Measurements from ENCODE around the gene AGMAT. TPM values are rescaled to one million over a fixed set of nuclear protein-coding genes. Genes with fewer than 3 reads are reported as not detected.

AGMAT gene
- total and polyA plus RNA-seq, 2 of the 8 experiments (the other 6 are each of a cell fraction or from before 2014, with no cell fraction given) = 3.7 to 5.8 TPM

GRCh38 chr1:15522551-15522950, 62.3 kb downstream of the AGMAT start:
- Histone ChIP-seq H3K23me2 (ENCODE audit: low read depth, low read length) (peaks cover 6% of the 10 kb centered on the region), H4K20me1 (replicated peaks in 1 of 2; ENCODE audit: control insufficient read depth in 1 of 2, insufficient read depth in 2 of 2, low read length in 2 of 2) (peaks cover 0 to 3% of the 10 kb centered on the region in 2 experiments), H3K79me2 (ENCODE audit: control insufficient read depth in 1 of 2, insufficient read depth in 2 of 2, low read length in 2 of 2) (peaks cover 0 to 22% of the 10 kb centered on the region in 2 experiments; a peak in 2 of 4 replicates), H3K23ac (ENCODE audit: insufficient read length) (no peak overlapping the region), H3K9ac (replicated peaks in 1 of 4; ENCODE audit: extremely low read depth in 1 of 4, low read depth in 3 of 4, low read length in 3 of 4) (no peak overlapping the region), H3K14ac (ENCODE audit: insufficient read length) (no peak overlapping the region), H2BK120ac (replicated peaks; ENCODE audit: low read depth, low read length) (no peak overlapping the region), H3K4me2 (ENCODE audit: insufficient read depth in 1 of 2, low read depth in 2 of 2, low read length in 2 of 2) (peak overlapping the region; percentile 53 to 71; a peak in 2 of 4 replicates), H2BK12ac (ENCODE audit: low read depth, low read length) (no peak overlapping the region), H3K4ac (replicated peaks; ENCODE audit: insufficient read length, low read depth, low read length) (peak overlapping the region; percentile 23), H3K18ac (ENCODE audit: extremely low read depth, low read length) (no peak overlapping the region), H3K27ac (ENCODE audit: low read depth, low read length) (no peak overlapping the region), H3K36me3 (ENCODE audit: control insufficient read depth in 2 of 4, insufficient read depth in 4 of 4, low read length in 3 of 4) (peaks cover 0 to 7% (median 0%) of the 10 kb centered on the region in 4 experiments; a peak in 2 of 8 replicates), H3K79me1 (ENCODE audit: low read depth, low read length) (0 out of 2 replicates have a peak, but pooled peaks cover 4% of the 10 kb centered on the region), H4K5ac (ENCODE audit: insufficient read length, low read depth, low read length) (no peak overlapping the region), H3K56ac (replicated peaks; ENCODE audit: insufficient read length, low read depth, low read length) (no peak overlapping the region), H4K8ac (ENCODE audit: extremely low read depth, insufficient read depth, low read length) (no peak overlapping the region; the same call in 1 of the 2 replicates), H2BK5ac (ENCODE audit: low read depth, low read length) (no peak overlapping the region), H2BK20ac (ENCODE audit: low read length) (no peak overlapping the region), H3K27me3 (replicated peaks in 1 of 4; ENCODE audit: control insufficient read depth in 3 of 4, extremely low read depth in 1 of 4, insufficient read depth in 3 of 4, low read length in 3 of 4) (no peaks in the 10 kb centered on the region), H4K91ac (replicated peaks; ENCODE audit: insufficient read length, low read length) (no peak overlapping the region), H2AK5ac (ENCODE audit: low read depth, low read length) (no peak overlapping the region), H2BK15ac (ENCODE audit: low read length) (no peak overlapping the region), H2AFZ (ENCODE audit: low read length) (no peak overlapping the region), H3K9me3 (ENCODE audit: insufficient read depth in 2 of 2, low read depth in 1 of 2, low read length in 1 of 2) (no peaks in the 10 kb centered on the region), H3K4me1 (replicated peaks in 1 of 4; ENCODE audit: control insufficient read depth in 3 of 4, insufficient read depth in 4 of 4, low read length in 3 of 4) (peaks cover 0 to 8% (median 5%) of the 10 kb centered on the region in 4 experiments; a peak in 4 of 7 replicates), H3K4me3 (ENCODE audit: extremely low read depth in 1 of 4, insufficient read depth in 2 of 4, low read depth in 3 of 4, low read length in 4 of 4) (no peak overlapping the region)
- ChIA-PET POLR2A (ENCODE audit: partially characterized antibody) (interaction anchor here (0.8 kb wide), 1 partner anchor 14 kb away, joined by 6 read pairs; no protein-coding TSS in a partner anchor), CTCF (ENCODE audit: partially characterized antibody) (no interaction called here)
- FAIRE-seq = no peak
- no peak for DNase-seq (ENCODE audit: low read depth in 1 of 2, low spot score in 2 of 2)
- WGBS, 2 experiments (ENCODE audit: extremely low coverage in 1 of 2, insufficient coverage in 1 of 2, insufficient read length in 1 of 2, insufficient replicate concordance in 2 of 2, low coverage in 1 of 2, low lambda C conversion rate in 2 of 2, missing lambda C conversion rate in 1 of 2) = 95% methylated on average over 4 of the region's 4 CpGs; no CpG with 5 or more reads in 1 of the 2 experiments
- TF ChIP-seq CTCF (IDR thresholded peaks at IDR 0.05; ENCODE audit: control extremely low read depth in 1 of 3, insufficient read depth in 1 of 3, low read depth in 1 of 3, low read length in 3 of 3) (no peak), CHD2 (IDR thresholded peaks at IDR 0.05; ENCODE audit: low read length) (no peak), ATF3 (IDR thresholded peaks at IDR 0.05; ENCODE audit: insufficient read depth, low read depth, low read length) (no peak), EZH2 (IDR thresholded peaks at IDR 0.05; ENCODE audit: low read depth, low read length, severe bottlenecking) (no peak)
